LNCAP (cell line): ENCODE data around the gene CELF5.

ENCODE experiments used
- TF ChIP-seq, protein P1 (sequence below): fragments of 450-650 bp; IDR thresholded peaks from 2 replicates; pipeline ENCODE4 v1.5.1; 2017; ENCODE audit warnings: mild to moderate bottlenecking

CELF5 gene

GRCh38 chr19:3225169-3225485 is 666 bp downstream of the CELF5 start:
- TF ChIP-seq, protein P1, sequence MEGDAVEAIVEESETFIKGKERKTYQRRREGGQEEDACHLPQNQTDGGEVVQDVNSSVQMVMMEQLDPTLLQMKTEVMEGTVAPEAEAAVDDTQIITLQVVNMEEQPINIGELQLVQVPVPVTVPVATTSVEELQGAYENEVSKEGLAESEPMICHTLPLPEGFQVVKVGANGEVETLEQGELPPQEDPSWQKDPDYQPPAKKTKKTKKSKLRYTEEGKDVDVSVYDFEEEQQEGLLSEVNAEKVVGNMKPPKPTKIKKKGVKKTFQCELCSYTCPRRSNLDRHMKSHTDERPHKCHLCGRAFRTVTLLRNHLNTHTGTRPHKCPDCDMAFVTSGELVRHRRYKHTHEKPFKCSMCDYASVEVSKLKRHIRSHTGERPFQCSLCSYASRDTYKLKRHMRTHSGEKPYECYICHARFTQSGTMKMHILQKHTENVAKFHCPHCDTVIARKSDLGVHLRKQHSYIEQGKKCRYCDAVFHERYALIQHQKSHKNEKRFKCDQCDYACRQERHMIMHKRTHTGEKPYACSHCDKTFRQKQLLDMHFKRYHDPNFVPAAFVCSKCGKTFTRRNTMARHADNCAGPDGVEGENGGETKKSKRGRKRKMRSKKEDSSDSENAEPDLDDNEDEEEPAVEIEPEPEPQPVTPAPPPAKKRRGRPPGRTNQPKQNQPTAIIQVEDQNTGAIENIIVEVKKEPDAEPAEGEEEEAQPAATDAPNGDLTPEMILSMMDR, result no peak

DNA sequence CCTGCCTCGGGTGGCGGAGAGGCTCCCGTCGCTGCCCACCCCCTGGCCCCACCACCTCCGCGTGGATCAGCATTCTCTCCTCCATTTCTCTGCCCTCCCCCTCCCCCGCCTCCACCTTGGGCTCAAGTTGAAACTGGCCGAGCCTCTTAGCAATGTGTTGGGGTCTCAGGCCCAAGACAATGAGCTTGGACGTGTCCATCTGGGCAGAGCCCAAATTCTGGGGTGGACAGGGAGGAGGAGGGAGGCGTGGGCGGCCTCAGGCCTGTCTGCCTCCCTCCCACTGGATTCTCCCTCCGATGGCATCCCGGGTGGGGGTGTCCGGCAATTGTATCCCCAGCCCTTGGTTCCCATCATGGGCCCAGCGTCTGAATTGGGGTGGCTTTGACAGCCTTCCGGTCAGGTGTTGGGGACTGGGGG is 1.2 kb downstream of the CELF5 start:
- TF ChIP-seq, protein P1, result no peak

GRCh38 chr19:3227054-3227626 is 2.7 kb downstream of the CELF5 start:
- TF ChIP-seq, protein P1, result no peak

DNA sequence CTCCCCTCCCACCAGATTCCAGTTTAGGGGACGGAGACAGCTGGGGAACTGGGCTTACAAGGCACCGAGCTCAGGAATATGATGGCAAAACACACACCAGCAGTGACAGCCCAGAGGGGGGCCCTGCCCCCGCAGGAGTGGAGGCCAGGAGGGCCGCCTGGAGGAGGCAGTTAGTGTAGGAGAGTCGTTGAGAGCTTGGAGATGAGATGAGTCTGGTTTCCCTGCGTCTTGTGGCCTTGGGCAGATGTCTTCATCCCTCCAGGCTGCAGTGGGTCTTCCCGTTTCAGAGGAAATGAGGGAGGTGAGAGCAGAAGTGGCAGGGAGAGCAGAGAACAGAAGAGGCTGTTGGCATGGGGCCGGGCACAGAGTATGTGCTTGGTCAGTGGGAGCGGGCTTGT is 4.9 kb downstream of the CELF5 start:
- TF ChIP-seq, protein P1, result no peak

DNA sequence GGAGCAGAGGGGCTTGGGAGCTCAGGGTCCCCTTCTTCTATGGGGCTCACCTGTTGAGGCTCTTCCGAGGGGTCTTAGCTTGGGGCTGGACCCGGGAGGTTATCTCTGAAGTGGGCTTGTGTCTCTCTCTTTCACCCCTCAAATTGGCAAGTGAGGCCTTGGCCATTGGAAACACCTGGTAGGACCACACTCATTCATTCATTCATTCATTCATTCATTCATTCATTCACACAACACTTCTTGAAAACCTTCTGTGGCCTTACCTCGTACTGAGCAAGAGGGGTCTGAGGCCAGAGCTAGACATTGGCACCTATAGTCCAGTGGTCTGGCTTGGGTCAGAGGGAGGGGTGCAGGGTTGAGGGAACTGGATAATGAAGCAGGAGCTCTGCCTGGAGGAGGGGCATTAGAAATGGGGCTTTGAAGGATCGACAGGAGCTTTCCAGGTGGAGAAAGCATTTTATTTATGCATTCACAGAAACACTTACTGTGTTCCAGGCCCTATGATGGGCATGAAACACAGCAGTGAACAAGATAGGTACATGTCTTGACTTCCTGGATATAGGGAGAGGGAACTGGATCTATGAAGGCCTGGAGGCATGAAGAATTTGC is 5.5 kb downstream of the CELF5 start:
- TF ChIP-seq, protein P1, result no peak

DNA sequence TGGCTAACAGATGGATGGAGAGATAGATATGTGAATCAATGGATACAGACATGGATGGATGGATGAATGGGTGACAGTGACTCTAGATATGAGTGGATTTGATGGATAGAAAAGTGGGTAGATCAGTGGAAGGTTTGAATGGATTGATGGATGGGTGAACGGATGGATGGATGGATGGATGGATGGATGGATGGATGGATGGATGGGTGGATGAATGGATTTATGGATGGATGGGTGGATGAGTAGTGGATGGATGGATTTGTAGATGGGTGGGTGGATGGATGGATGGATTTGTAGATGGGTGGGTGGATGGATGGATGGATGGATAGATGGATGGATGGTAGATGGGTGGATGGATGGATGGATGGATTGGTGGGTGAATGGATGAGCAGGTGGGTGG is 6.8 kb downstream of the CELF5 start:
- TF ChIP-seq, protein P1, result no peak

GRCh38 chr19:3233116-3233515 is 8.7 kb downstream of the CELF5 start:
- TF ChIP-seq, protein P1, result no peak

GRCh38 chr19:3233831-3234230 is 9.4 kb downstream of the CELF5 start:
- TF ChIP-seq, protein P1, result no peak
